ENCODE measurements around the gene ALDH1A1. TPM values are rescaled to one million over a fixed set of nuclear protein-coding genes. Genes with fewer than 3 reads are reported as not detected.

ALDH1A1 gene
- total RNA-seq, 1 experiment from 2014 or later, result 2.3 TPM

DNA sequence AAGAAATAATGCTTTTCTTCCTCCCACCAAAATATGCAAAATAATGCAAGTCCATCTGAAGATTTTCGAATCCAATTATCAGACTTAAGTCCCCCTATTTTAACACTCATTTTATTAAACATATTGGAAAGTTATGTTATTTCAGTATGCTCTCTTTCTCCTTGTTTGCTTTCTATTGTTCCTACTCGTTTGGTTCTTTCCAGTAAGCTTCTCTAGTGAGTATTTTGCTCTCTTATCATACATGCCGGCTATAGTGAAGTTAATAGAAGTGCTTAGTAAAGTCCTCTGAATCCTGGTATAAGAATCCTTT lies 517 bp downstream of the ALDH1A1 start:
- no TSS peak for BruUV-seq (replicated peaks)
- peaks cover 11% of the 10 kb centered on the region; the same call in 1 of the 2 replicates for H3K4me1 ChIP-seq (replicated peaks; ENCODE audit: insufficient read depth)
- ChIA-PET CTCF (no interaction called here), POLR2A (ENCODE audit: unreplicated experiment) (interaction anchor here (0.7 kb wide), 1 partner anchor 586 kb away, joined by 10 read pairs; no protein-coding TSS in a partner anchor)
- no peak overlapping the region for H2AFZ ChIP-seq
- H4K20me1 ChIP-seq (ENCODE audit: insufficient read depth), result no peaks in the 10 kb centered on the region
- no peaks in the 10 kb centered on the region for H3F3A ChIP-seq (ENCODE audit: insufficient read depth, low read depth)
- no peaks in the 10 kb centered on the region for H3K9me2 ChIP-seq (ENCODE audit: insufficient read depth)
- no peak for TF ChIP-seq EZH2 (IDR thresholded peaks at IDR 0.05; ENCODE audit: low read depth)
- TF ChIP-seq, protein P1, sequence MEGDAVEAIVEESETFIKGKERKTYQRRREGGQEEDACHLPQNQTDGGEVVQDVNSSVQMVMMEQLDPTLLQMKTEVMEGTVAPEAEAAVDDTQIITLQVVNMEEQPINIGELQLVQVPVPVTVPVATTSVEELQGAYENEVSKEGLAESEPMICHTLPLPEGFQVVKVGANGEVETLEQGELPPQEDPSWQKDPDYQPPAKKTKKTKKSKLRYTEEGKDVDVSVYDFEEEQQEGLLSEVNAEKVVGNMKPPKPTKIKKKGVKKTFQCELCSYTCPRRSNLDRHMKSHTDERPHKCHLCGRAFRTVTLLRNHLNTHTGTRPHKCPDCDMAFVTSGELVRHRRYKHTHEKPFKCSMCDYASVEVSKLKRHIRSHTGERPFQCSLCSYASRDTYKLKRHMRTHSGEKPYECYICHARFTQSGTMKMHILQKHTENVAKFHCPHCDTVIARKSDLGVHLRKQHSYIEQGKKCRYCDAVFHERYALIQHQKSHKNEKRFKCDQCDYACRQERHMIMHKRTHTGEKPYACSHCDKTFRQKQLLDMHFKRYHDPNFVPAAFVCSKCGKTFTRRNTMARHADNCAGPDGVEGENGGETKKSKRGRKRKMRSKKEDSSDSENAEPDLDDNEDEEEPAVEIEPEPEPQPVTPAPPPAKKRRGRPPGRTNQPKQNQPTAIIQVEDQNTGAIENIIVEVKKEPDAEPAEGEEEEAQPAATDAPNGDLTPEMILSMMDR (conservative IDR thresholded peaks at IDR 0.05), result no peak
- H3K4me3 ChIP-seq, result no peak overlapping the region
- H3K36me3 ChIP-seq (ENCODE audit: low read depth), result no peaks in the 10 kb centered on the region
- no peak for DNase-seq
- no peaks in the 10 kb centered on the region for H3K79me2 ChIP-seq (ENCODE audit: low read depth)
- intact Hi-C loops (cut with micrococcal nuclease; ENCODE audit: unreplicated experiment), result loop anchor here (5.0 kb wide), 1 partner anchor 70 kb away; no protein-coding TSS in a partner anchor
- no peaks in the 10 kb centered on the region for H3K27me3 ChIP-seq (ENCODE audit: insufficient read depth, low read depth)
- H3K9me3 ChIP-seq (ENCODE audit: insufficient read depth, low read depth), result no peaks in the 10 kb centered on the region; the same call in none of the 2 replicates
- H3K27ac ChIP-seq, result no peak overlapping the region
- no peak overlapping the region for H3K4me2 ChIP-seq

DNA sequence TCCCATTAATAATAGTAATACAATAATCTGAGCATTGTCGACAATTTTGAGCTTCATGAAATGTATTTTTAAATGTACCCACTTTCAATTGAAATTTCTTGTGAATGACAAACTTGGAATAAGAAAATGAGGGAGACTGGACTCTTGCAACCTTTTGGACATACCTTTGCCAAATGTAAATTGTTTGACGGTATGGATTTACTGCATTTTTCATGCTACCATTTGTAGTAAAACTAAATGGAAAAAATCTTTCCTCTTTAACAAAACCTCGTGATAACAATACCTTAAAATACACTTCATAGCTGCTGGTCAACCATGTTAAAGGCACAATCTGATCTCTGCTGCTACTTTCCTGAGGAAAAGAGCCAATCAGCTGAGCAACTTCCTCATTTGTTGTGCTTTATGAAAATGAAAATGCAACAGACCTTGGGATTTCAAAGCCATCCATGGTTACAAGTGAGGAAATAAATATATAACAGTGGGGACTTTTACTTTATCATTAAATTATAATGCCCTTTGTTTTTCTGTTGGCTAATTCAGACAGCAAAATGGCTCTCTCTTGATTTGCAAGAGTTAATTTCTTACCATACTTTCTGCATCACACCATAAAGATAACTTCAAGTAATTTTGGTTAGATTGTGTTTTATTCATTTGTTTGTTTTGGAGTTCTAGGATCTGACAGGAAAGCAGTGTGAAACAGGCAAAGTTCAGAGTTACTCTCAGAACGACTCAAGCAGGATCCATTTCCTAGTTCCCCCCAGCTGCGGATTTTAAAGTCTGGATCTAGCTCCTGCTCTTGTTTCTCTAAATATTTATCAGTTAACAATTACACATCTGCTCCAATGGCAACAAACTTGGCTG lies 1.1 kb downstream of the ALDH1A1 start:
- Histone ChIP-seq H3K27ac (no peak overlapping the region), H3K36me3 (ENCODE audit: low read depth) (no peaks in the 10 kb centered on the region), H3K27me3 (ENCODE audit: insufficient read depth, low read depth) (no peaks in the 10 kb centered on the region), H3K9me2 (ENCODE audit: insufficient read depth) (no peaks in the 10 kb centered on the region), H3K4me2 (no peak overlapping the region), H3K4me3 (no peak overlapping the region), H3K9me3 (ENCODE audit: insufficient read depth, low read depth) (no peaks in the 10 kb centered on the region; the same call in none of the 2 replicates), H3K4me1 (replicated peaks; ENCODE audit: insufficient read depth) (peaks cover 11% of the 10 kb centered on the region; the same call in 1 of the 2 replicates), H4K20me1 (ENCODE audit: insufficient read depth) (no peaks in the 10 kb centered on the region), H3K79me2 (ENCODE audit: low read depth) (no peaks in the 10 kb centered on the region), H3F3A (ENCODE audit: insufficient read depth, low read depth) (no peaks in the 10 kb centered on the region), H2AFZ (no peak overlapping the region)
- DNase-seq, result no peak
- no TSS peak for BruUV-seq (replicated peaks)
- ChIA-PET POLR2A (ENCODE audit: unreplicated experiment) (interaction anchor here (0.6 to 0.7 kb wide), 2 partner anchors 200 to 586 kb away, joined by 3 to 10 read pairs; no protein-coding TSS in a partner anchor), CTCF (interaction anchor here (0.6 kb wide), 1 partner anchor 234 kb away, joined by 3 read pairs; no protein-coding TSS in a partner anchor)
- no peak for TF ChIP-seq EZH2 (IDR thresholded peaks at IDR 0.05; ENCODE audit: low read depth)
- TF ChIP-seq, protein P1 (conservative IDR thresholded peaks at IDR 0.05), result no peak
- intact Hi-C loops (cut with micrococcal nuclease; ENCODE audit: unreplicated experiment), result loop anchor here (5.0 kb wide), 1 partner anchor 71 kb away; no protein-coding TSS in a partner anchor

DNA sequence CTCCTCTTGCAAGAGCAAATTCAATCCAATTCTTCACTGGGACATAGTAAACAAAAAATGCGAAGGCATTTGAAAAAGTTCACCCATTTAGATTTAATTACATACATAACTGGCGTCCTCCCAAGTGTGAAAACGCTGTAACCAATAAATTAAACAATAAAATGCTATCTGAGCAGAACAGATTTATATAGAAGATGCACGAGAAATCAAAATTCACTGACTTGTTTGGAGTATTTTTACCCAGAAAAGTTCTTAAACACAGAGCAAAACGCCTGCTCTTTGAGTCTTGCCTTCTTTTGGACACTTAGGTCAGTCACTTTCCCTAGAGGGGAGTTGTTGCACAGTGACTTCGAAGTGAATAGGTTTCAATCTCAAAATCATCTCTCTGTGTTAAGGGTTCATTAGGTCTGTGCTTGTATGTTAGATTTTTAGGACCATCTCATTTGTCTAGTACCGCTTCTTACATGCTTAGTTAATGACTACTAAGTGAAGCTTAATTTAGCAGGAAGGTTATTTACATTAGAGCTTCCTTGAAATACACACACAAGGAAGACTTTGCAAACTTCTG lies 1.9 kb downstream of the ALDH1A1 start:
- DNase-seq, result no peak
- Histone ChIP-seq H3K79me2 (ENCODE audit: low read depth) (no peaks in the 10 kb centered on the region), H3K27me3 (ENCODE audit: insufficient read depth, low read depth) (no peaks in the 10 kb centered on the region), H4K20me1 (ENCODE audit: insufficient read depth) (no peaks in the 10 kb centered on the region), H3K36me3 (ENCODE audit: low read depth) (no peaks in the 10 kb centered on the region), H3K27ac (no peak overlapping the region), H3K4me3 (no peak overlapping the region), H3K9me2 (ENCODE audit: insufficient read depth) (no peaks in the 10 kb centered on the region), H3F3A (ENCODE audit: insufficient read depth, low read depth) (no peaks in the 10 kb centered on the region), H2AFZ (no peak overlapping the region), H3K4me1 (replicated peaks; ENCODE audit: insufficient read depth) (peaks cover 11% of the 10 kb centered on the region; the same call in 1 of the 2 replicates), H3K9me3 (ENCODE audit: insufficient read depth, low read depth) (no peaks in the 10 kb centered on the region; the same call in 1 of the 2 replicates), H3K4me2 (no peak overlapping the region)
- BruUV-seq (replicated peaks), result no TSS peak
- POLR2A ChIA-PET (ENCODE audit: unreplicated experiment), result interaction anchor here (0.6 kb wide), 1 partner anchor 200 kb away, joined by 3 read pairs; no protein-coding TSS in a partner anchor
- CTCF ChIA-PET, result interaction anchor here (0.6 kb wide), 1 partner anchor 234 kb away, joined by 3 read pairs; no protein-coding TSS in a partner anchor
- intact Hi-C loops (cut with micrococcal nuclease; ENCODE audit: unreplicated experiment), result loop anchor here (5.0 kb wide), 1 partner anchor 71 kb away; no protein-coding TSS in a partner anchor
- no peak for TF ChIP-seq EZH2 (IDR thresholded peaks at IDR 0.05; ENCODE audit: low read depth)
- TF ChIP-seq, protein P1 (conservative IDR thresholded peaks at IDR 0.05), result no peak

All from PC-9 (cell line).